Vagina (tissue), 2 donors: Measurements from ENCODE around the gene HSPA9. TPM values are rescaled to one million over a fixed set of nuclear protein-coding genes. Genes with fewer than 3 reads are reported as not detected.

Experiments
- DNase-seq, 2 donors: peaks; one replicate each; pipeline ENCODE4 v3.0.0-alpha.2; 2017; ENCODE audit errors: extremely low spot score in 2 of 2
- H3K27ac ChIP-seq: fragments of 200-600 bp; sonication (generic); one replicate; pipeline ENCODE4 v1.5.1; 2019
- H3K27me3 ChIP-seq: fragments of 200-600 bp; sonication (generic); one replicate; pipeline ENCODE4 v1.5.1; 2019
- H3K36me3 ChIP-seq, 2 donors: fragments of 200-600 bp; sonication (generic); one replicate each; pipeline ENCODE4 v1.5.1; 2017 to 2019
- H3K4me1 ChIP-seq: fragments of 200-600 bp; sonication (generic); one replicate; pipeline ENCODE4 v1.5.1; 2019
- H3K4me3 ChIP-seq, 2 donors: fragments of 200-600 bp; sonication (generic); 1 replicate in 1 of 2; 2 replicates in 1 of 2; pipeline ENCODE4 v1.5.1; 2016 to 2019
- H3K9me3 ChIP-seq: fragments of 200-600 bp; sonication (generic); one replicate; pipeline ENCODE4 v1.5.1; 2019
- POLR2A ChIP-seq, 2 donors: fragments of 450-650 bp; IDR thresholded peaks; one replicate each; pipeline ENCODE4 v1.6.1; 2017; ENCODE audit warnings: antibody characterized with exemption in 2 of 2, mild to moderate bottlenecking in 2 of 2, moderate library complexity in 2 of 2
- POLR2AphosphoS5 ChIP-seq, 2 donors: sonication (generic); formaldehyde crosslinking; IDR thresholded peaks; one replicate each; pipeline ENCODE4 v1.9.0; 2017; ENCODE audit warnings: antibody characterized with exemption in 2 of 2, mild to moderate bottlenecking in 2 of 2, low read depth in 1 of 2; ENCODE audit not compliant: insufficient read depth in 1 of 2
- intact Hi-C: fragments of 100-400 bp; cut with DNase I; formaldehyde crosslinking; loops from one replicate; pipeline ENCODE4 v1.15.1; 2023
- total RNA-seq: library from RNA; depleted of rRNA; stranded (reverse); fragments of >200 nt; gene quantifications from one replicate; pipeline ENCODE4 v1.2.3, GENCODE V29; 2016
- TF ChIP-seq, protein P1 (sequence below), 3 experiments: fragments of 450-650 bp in 2 of 3; fragments of 200-600 bp in 1 of 3; sonication (generic) in 1 of 3; IDR thresholded peaks; one replicate each; pipeline ENCODE4 v1.5.1; 2017 to 2019; ENCODE audit warnings: antibody characterized with exemption in 3 of 3, mild to moderate bottlenecking in 2 of 3, moderate library complexity in 2 of 3

HSPA9 gene
- total RNA-seq, 1 donor from 2014 or later = 156 TPM

DNA sequence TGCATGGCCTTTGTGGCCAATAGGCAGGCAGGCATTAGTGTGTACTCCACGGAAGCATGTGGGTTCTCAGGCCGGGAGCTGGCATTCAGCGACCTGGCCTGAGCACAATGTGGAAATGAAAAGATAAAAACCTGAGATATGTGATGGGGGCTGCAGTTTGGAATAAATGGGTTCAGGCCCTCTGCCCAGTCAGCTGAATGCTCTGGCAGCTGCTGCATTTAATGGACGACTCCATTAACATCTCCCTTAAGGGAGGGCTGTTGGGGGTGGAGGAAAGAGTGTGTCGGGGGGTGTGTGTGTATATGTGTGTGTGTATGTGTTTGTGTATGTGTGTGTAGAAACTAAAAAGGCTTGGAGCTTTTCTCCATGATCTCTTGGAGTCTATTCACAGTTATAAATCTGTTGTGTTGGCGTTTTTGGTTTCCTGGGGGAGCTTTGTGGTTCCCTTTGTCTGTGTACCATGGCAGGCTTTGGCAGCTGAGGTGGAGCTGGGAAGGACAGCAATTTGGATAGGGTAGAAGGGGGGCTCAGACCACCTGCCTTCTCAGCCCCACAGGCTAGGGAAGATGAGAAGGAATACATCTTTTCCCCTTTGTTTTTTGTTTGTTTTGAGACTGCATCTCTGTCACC, 27.3 kb upstream of the HSPA9 start:
- no peak for DNase-seq
- Histone ChIP-seq H3K27me3 (no peaks in the 10 kb centered on the region), H3K9me3 (no peaks in the 10 kb centered on the region), H3K4me3 (no peak overlapping the region), H3K36me3 (no peaks in the 10 kb centered on the region), H3K4me1 (peaks cover 7% of the 10 kb centered on the region), H3K27ac (no peak overlapping the region)
- intact Hi-C loops = no loop called here
- TF ChIP-seq POLR2A (IDR thresholded peaks at IDR 0.05) = no peak
- TF ChIP-seq, protein P1, sequence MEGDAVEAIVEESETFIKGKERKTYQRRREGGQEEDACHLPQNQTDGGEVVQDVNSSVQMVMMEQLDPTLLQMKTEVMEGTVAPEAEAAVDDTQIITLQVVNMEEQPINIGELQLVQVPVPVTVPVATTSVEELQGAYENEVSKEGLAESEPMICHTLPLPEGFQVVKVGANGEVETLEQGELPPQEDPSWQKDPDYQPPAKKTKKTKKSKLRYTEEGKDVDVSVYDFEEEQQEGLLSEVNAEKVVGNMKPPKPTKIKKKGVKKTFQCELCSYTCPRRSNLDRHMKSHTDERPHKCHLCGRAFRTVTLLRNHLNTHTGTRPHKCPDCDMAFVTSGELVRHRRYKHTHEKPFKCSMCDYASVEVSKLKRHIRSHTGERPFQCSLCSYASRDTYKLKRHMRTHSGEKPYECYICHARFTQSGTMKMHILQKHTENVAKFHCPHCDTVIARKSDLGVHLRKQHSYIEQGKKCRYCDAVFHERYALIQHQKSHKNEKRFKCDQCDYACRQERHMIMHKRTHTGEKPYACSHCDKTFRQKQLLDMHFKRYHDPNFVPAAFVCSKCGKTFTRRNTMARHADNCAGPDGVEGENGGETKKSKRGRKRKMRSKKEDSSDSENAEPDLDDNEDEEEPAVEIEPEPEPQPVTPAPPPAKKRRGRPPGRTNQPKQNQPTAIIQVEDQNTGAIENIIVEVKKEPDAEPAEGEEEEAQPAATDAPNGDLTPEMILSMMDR (IDR thresholded peaks at IDR 0.05) = no peak
- TF ChIP-seq POLR2AphosphoS5 (IDR thresholded peaks at IDR 0.05; ENCODE audit: insufficient read depth in 1 of 2, low read depth in 1 of 2) = no peak

DNA sequence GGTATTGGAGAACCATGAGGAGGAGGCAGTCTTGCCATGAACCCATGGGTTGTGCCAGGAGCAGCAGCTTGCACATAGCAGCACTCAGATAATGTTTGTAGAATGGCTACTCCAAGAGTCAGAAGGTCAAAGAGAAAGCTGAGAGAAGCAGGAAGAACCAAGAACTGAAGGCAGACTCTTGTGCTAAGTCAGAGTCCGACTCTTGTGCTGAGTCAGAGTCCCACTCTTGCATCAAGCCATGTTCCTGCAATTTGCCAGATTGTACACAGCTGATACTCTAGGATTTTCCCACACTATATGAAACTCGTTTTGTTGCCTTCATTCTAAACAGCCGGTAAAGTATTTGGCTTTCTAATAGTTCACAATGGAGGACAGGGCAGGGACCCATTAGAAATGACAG, 26.2 kb upstream of the HSPA9 start:
- intact Hi-C loops = no loop called here
- H3K4me3 ChIP-seq = no peak overlapping the region
- no peaks in the 10 kb centered on the region for H3K36me3 ChIP-seq
- no peak for TF ChIP-seq POLR2AphosphoS5 (IDR thresholded peaks at IDR 0.05; ENCODE audit: insufficient read depth in 1 of 2, low read depth in 1 of 2)
- TF ChIP-seq POLR2A (IDR thresholded peaks at IDR 0.05) = no peak
- TF ChIP-seq, protein P1 (IDR thresholded peaks at IDR 0.05) = no peak
- no peaks in the 10 kb centered on the region for H3K9me3 ChIP-seq
- no peak for DNase-seq
- H3K27me3 ChIP-seq = no peaks in the 10 kb centered on the region
- no peak overlapping the region for H3K27ac ChIP-seq
- H3K4me1 ChIP-seq = peaks cover 7% of the 10 kb centered on the region

DNA sequence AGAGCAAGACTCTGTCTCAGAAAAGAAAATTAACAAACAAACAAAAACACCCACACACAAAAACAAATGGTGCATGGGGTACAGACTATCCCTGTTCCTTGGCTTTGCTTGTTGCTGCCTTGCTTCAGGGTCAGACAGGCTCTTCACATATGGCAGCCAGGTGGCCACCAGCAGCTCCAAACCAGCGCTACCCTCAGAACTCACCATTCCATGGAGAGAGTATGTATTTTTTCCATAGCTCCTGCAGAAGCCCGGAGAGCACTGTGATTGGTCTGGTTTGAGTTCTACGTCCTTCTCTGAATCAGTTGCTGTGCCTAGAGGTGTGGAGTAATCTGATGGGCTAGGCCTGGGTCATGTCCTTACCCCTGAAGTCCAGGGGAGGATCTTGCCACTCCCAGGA, 25.2 kb upstream of the HSPA9 start:
- Histone ChIP-seq H3K4me1 (peaks cover 7% of the 10 kb centered on the region), H3K27me3 (no peaks in the 10 kb centered on the region), H3K4me3 (no peak overlapping the region), H3K9me3 (no peaks in the 10 kb centered on the region), H3K36me3 (no peaks in the 10 kb centered on the region), H3K27ac (no peak overlapping the region)
- no peak for DNase-seq
- intact Hi-C loops = no loop called here
- TF ChIP-seq POLR2AphosphoS5 (IDR thresholded peaks at IDR 0.05; ENCODE audit: insufficient read depth in 1 of 2, low read depth in 1 of 2) (no peak), POLR2A (IDR thresholded peaks at IDR 0.05) (no peak)
- TF ChIP-seq, protein P1 (IDR thresholded peaks at IDR 0.05) = no peak

DNA sequence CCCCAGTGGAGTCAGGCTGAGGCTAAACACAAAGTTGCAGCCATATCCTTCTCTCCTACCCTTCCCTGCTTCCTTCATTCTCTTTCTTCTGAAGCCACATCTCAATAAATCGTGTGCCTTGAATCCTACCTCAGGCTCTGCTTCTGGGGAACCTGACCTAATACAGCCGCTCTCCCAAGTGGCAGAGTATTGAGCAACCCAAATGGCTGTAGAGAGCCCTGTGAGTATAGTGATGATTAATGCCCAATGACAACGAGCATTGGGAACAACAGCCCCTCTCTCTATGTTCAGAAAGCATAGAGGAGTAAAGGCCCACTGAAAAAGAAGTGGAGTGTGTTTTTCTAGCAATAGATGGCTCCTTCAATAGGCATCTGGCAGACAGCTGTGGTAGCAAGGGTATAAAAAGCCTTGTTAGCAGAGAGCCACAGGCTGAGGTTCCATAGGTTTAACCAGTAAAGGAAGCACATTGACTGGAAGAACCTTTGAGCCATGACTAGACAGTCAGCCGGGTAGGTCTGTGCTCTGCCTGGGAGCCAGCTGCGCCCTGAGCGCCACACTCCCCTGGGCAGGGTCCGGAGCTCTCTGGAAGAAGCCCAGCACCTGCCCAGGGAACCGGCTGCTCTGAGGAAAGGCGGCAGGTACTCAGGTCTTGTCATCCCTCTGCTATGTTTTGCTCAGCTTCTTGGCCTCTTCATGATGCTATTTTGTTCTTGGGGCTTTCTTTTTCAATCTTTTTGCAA, 22.6 kb upstream of the HSPA9 start:
- intact Hi-C loops = no loop called here

More for the DNA sequence above, 22.6 kb upstream of the HSPA9 start:
- TF ChIP-seq POLR2AphosphoS5 (IDR thresholded peaks at IDR 0.05; ENCODE audit: insufficient read depth in 1 of 2, low read depth in 1 of 2) (no peak), POLR2A (IDR thresholded peaks at IDR 0.05) (no peak)
- TF ChIP-seq, protein P1 (IDR thresholded peaks at IDR 0.05) = no peak
- Histone ChIP-seq H3K9me3 (no peaks in the 10 kb centered on the region), H3K4me3 (no peak overlapping the region), H3K4me1 (peaks cover 7% of the 10 kb centered on the region), H3K36me3 (no peaks in the 10 kb centered on the region), H3K27me3 (no peaks in the 10 kb centered on the region), H3K27ac (no peak overlapping the region)
- DNase-seq = no peak
